HS-27A (cell line): ENCODE data around the gene DENND1A.

ENCODE experiments used
- DNase-seq: peaks from one replicate; pipeline ENCODE4 v3.0.0-alpha.2; 2012; ENCODE audit warnings: low read depth, missing footprints

Gene DENND1A

GRCh38 chr9:123725389-123725788, 204.5 kb downstream of the DENND1A start:
- no peak for DNase-seq

- DNase-seq = no peak
Observed at GRCh38 chr9:123724211-123724796, 205.6 kb downstream of the DENND1A start.

- no peak for DNase-seq
Observed at GRCh38 chr9:123723135-123723875, 206.6 kb downstream of the DENND1A start.

- no peak for DNase-seq
Observed at GRCh38 chr9:123722378-123722777, 207.5 kb downstream of the DENND1A start.

GRCh38 chr9:123718188-123718587, 211.7 kb downstream of the DENND1A start:
- DNase-seq = no peak

- DNase-seq = no peak
Observed at GRCh38 chr9:123717581-123718175, 212.2 kb downstream of the DENND1A start.

GRCh38 chr9:123716339-123716945, 213.5 kb downstream of the DENND1A start:
- DNase-seq = no peak

GRCh38 chr9:123715258-123715657, 214.7 kb downstream of the DENND1A start:
- DNase-seq = no peak

GRCh38 chr9:123713282-123713681, 216.6 kb downstream of the DENND1A start:
- no peak for DNase-seq

GRCh38 chr9:123712399-123712798, 217.5 kb downstream of the DENND1A start:
- no peak for DNase-seq

GRCh38 chr9:123710299-123710698, 219.6 kb downstream of the DENND1A start:
- DNase-seq = peak; percentile 20

GRCh38 chr9:123702483-123702882, 227.4 kb downstream of the DENND1A start:
- no peak for DNase-seq

GRCh38 chr9:123697686-123698085, 232.2 kb downstream of the DENND1A start:
- DNase-seq = no peak

GRCh38 chr9:123696476-123696875, 233.4 kb downstream of the DENND1A start:
- DNase-seq = no peak

GRCh38 chr9:123695386-123695785, 234.5 kb downstream of the DENND1A start:
- DNase-seq = no peak

GRCh38 chr9:123691765-123692303, 238.1 kb downstream of the DENND1A start:
- DNase-seq = no peak

GRCh38 chr9:123689701-123690428, 240.1 kb downstream of the DENND1A start:
- no peak for DNase-seq

- no peak for DNase-seq
Observed at GRCh38 chr9:123687246-123687751, 242.6 kb downstream of the DENND1A start.

- DNase-seq = no peak
Observed at GRCh38 chr9:123686829-123687192, 243.1 kb downstream of the DENND1A start.

GRCh38 chr9:123686131-123686828, 243.6 kb downstream of the DENND1A start:
- DNase-seq = no peak

- DNase-seq = no peak
Observed at GRCh38 chr9:123685489-123686083, 244.3 kb downstream of the DENND1A start.
